GM10266 (cell line): ENCODE measurements around the gene OGFOD3.

ENCODE experiments used
- DNase-seq: peaks from one replicate; pipeline ENCODE4 v3.0.0; 2012; ENCODE audit errors: extremely low spot score
- CTCF ChIP-seq: IDR thresholded peaks from 2 replicates; pipeline ENCODE4 v1.5.1; 2012; ENCODE audit warnings: mild to moderate bottlenecking, low read depth; ENCODE audit not compliant: control insufficient read depth, insufficient read depth; ENCODE audit errors: missing control alignments

OGFOD3 gene

DNA sequence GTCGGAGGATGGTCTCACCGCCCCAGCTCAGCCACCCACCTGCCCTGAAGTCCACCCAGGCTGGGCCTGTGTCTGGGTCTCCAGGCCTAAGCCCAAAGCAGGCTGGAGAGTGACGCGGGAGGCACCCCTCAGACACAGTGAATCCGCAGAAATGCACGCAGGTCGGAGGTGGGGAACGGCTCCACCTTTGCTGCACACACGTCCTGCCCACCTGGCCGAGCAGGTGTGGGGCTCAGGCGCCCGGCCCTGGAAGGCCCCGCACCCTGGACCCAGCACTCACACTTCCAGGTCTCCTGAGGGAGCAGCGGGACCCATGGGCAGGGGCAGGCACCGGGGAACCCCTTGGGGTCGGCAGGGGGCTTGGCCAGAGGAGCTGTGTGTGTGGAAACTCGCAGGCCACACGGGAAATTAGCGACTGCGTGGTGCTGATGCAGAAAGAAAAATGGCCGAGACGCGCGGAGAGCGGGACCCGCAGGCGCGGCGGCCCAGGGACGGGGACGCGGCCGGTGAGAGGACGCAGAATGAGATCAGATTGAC, 21.5 kb upstream of the OGFOD3 start:
- no peak for TF ChIP-seq CTCF
- no peak for DNase-seq

DNA sequence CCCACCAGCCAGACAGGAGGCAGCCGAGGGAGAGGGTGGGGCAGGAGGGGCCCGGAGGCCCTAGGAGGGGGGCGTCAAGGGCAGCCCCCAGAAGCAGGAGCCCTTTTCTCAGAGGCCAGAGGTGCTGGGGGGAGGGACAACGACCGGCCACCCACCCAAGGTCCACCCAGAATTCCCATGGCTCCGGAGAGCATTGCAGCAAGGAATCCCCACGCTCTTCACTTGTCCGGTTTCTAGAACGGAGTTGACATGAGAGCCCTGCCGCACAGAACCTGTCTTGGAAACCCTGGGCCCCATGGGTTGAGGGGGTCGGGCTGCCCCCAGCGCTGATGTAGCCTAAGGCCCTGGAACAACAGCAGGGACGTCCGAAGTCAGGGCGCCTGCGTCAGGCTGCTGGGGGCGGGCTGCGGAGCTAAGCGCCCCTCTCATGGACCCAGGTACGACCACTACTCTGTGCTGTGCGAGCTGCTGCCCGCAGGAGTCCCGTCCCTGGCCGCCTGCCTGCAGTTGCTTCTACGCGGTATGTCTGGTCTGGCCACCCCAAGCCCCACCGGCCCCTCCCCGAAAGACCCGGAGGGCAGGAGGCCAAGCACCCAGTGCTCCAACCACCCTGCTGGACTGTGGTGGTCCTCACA, 20.9 kb upstream of the OGFOD3 start:
- no peak for DNase-seq
- no peak for TF ChIP-seq CTCF

- DNase-seq: no peak
- TF ChIP-seq CTCF: no peak
These were observed 20.2 kb upstream of the OGFOD3 start for GRCh38 chr17:82438401-82439193.

DNA sequence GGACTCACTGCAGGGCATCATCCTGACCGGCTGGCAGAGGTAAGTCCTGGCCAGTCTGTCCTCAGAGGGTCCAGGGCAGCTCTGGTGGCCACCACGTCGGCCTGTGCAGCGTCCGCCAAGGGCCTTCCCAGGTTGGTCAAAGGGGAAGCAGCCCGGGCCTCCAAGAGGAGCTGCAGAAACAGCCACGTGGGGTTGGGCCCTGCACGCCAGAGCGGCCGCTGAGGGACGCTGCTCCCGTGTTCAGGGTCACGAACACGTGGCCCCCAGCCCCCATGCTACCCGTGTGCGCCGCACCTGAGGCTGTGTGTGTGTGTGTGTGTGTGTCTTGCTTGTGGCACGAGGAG, 18.9 kb upstream of the OGFOD3 start:
- TF ChIP-seq CTCF: no peak
- no peak for DNase-seq

DNA sequence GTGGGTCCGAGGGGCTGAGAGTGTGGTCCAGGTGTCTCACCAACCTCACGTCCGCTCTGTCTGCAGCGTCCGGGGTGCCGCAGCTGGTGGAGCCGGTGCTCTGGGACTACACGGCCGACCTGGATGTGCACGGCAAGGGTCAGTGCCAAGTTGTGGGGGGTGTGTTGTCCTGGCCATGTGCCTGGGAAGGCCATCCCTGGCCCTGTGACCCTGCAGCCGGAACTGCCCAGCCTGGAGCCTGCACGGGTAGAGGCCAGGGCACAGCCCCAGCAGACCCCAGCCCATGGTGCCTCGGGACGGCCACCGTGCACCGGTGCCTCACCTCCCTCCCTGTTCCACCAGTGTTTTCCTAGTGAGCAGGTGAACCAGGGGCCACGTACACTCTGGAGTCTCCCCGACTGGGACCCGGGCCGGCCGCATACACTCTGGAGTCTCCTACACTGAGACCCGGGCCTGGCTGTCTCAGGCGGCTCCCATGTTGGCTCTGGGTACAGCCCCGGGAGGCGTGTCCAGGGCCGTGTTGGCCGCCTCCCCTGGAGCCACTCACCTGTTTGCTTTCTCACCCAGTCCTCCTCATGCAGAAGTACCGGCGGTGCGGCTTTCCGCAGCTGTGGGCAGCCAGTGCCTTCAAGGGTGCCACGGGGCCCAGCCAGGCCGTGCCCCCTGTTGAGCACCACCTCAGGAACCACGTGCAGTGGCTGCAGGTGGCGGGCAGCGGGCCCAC, 18.4 kb upstream of the OGFOD3 start:
- TF ChIP-seq CTCF: no peak
- DNase-seq: no peak

- no peak for TF ChIP-seq CTCF
- DNase-seq: no peak
These were observed 17.5 kb upstream of the OGFOD3 start for GRCh38 chr17:82435601-82436583.
